OCI-LY1 (cell line): Measurements from ENCODE around the gene SEMA3A.

Experiments
- CTCF ChIP-seq: fragments of 200-600 bp; sonication (generic), shearing (Covaris generic); IDR thresholded peaks from 2 replicates; pipeline ENCODE4 v1.5.1; 2017; ENCODE audit warnings: mild to moderate bottlenecking, antibody characterized with exemption, low read length, moderate library complexity, mixed read lengths
- EZH2 ChIP-seq: fragments of 200-600 bp; sonication (generic), shearing (Covaris generic); IDR thresholded peaks from 2 replicates; pipeline ENCODE4 v1.8.0; 2017; ENCODE audit warnings: borderline replicate concordance, mixed run types, mild to moderate bottlenecking, antibody characterized with exemption, low read length, moderate library complexity, mixed read lengths

- TF ChIP-seq CTCF (no peak), EZH2 (no peak)
These were observed 138.5 kb downstream of the SEMA3A start for GRCh38 chr7:84055904-84056605.
